HepG2 (cell line): ENCODE measurements around the gene MFRP. TPM values are rescaled to one million over a fixed set of nuclear protein-coding genes. Genes with fewer than 3 reads are reported as not detected.

Source experiments
- ATAC-seq: fragments of 200-7000 bp; cut with Tn5 transposase; 3 replicates; pipeline ENCODE4 v1.9.1; 2020; ENCODE audit warnings: mild to moderate bottlenecking, moderate library complexity
- BruUV-seq: library from RNA; stranded (reverse); fragments of 400-500 nt; replicated peaks from 2 replicates; lab custom pipeline; 2021; lab: Mats Ljungman, UMichigan
- CTCF ChIA-PET: fragments of 300-600 bp; formaldehyde crosslinking; extraction: SDS; loops from one replicate; lab custom pipeline; 2021; ENCODE audit warnings: low total read pairs, inconsistent platforms, low intra/inter-chr PET ratio; lab: Yijun Ruan, JAX
- POLR2A ChIA-PET: fragments of 350-600 bp; sonication (Branson Sonifier 250); formaldehyde crosslinking; loops from one replicate; lab custom pipeline; 2020; ENCODE audit warnings: antibody characterized with exemption, inconsistent platforms; lab: Yijun Ruan, JAX
- DNase-seq: peaks from one replicate; pipeline ENCODE4 v3.0.0-alpha.2; 2015; ENCODE audit warnings: low spot score
- FAIRE-seq: peaks from 3 replicates; lab custom pipeline; 2011; peaks lifted over from hg19 to GRCh38; lab: Jason Lieb, UNC
- H2AFZ ChIP-seq: one replicate; pipeline ENCODE4 v1.6.1; 2011; ENCODE audit warnings: low read length, inconsistent platforms
- H3K27ac ChIP-seq: fragments of 300-600 bp; 3 replicates; pipeline ENCODE4 v1.8.0; 2011; ENCODE audit warnings: mixed run types, mild to moderate bottlenecking, mixed read lengths, low read length, inconsistent platforms; ENCODE audit not compliant: insufficient read depth; ENCODE audit errors: extremely low read length
- H3K27me3 ChIP-seq, 2 experiments: fragments of 200-600 bp in 1 of 2; 2 replicates in 1 of 2; 3 replicates in 1 of 2; pipeline versions ENCODE4 v1.6.0 to v1.8.0; 2011; ENCODE audit warnings: low read length in 2 of 2, mild to moderate bottlenecking in 2 of 2, moderate library complexity in 2 of 2, inconsistent platforms in 1 of 2; ENCODE audit not compliant: insufficient read depth in 2 of 2, control insufficient read depth in 1 of 2
- H3K36me3 ChIP-seq, 2 experiments: fragments of 200-600 bp in 1 of 2; replicated peaks in 1 of 2; 2 replicates in 1 of 2; 3 replicates in 1 of 2; pipeline versions ENCODE4 v1.5.1 to v1.8.0; 2011; ENCODE audit warnings: low read length in 2 of 2, inconsistent platforms in 1 of 2; ENCODE audit not compliant: insufficient read depth in 2 of 2, control insufficient read depth in 1 of 2
- H3K4me1 ChIP-seq: 2 replicates; pipeline ENCODE4 v1.5.1; 2012; ENCODE audit warnings: low read length, inconsistent platforms; ENCODE audit not compliant: insufficient read depth
- H3K4me2 ChIP-seq: 2 replicates; pipeline ENCODE4 v1.6.0; 2011; ENCODE audit warnings: low read depth, low read length, inconsistent platforms
- H3K4me3 ChIP-seq, 3 experiments: fragments of 200-600 bp in 1 of 3; sonication (generic), shearing (Covaris generic) in 1 of 3; replicated peaks in 1 of 3; 2 replicates each; pipeline ENCODE4 v1.5.1; 2011 to 2016; ENCODE audit warnings: low read length in 3 of 3, inconsistent platforms in 2 of 3, low read depth in 2 of 3, mild to moderate bottlenecking in 2 of 3, control low read depth in 1 of 3, mixed read lengths in 1 of 3; ENCODE audit not compliant: insufficient read depth in 1 of 3
- H3K79me2 ChIP-seq: one replicate; pipeline ENCODE4 v1.6.1; 2011; ENCODE audit warnings: low read length, inconsistent platforms; ENCODE audit not compliant: insufficient read depth
- H3K9ac ChIP-seq: 2 replicates; pipeline ENCODE4 v1.6.0; 2011; ENCODE audit warnings: mild to moderate bottlenecking, low read depth, low read length, inconsistent platforms; ENCODE audit not compliant: insufficient read depth
- H3K9me3 ChIP-seq: 2 replicates; pipeline ENCODE4 v1.5.1; 2012; ENCODE audit warnings: mild to moderate bottlenecking, low read length
- H4K20me1 ChIP-seq: 2 replicates; pipeline ENCODE4 v1.6.0; 2011; ENCODE audit warnings: inconsistent platforms, mild to moderate bottlenecking, low read length, moderate library complexity; ENCODE audit not compliant: insufficient read depth
- AGO2 ChIP-seq: fragments of 200-400 bp; formaldehyde crosslinking; optimal IDR thresholded peaks from 2 replicates; pipeline ENCODE3; 2017; ENCODE audit warnings: mild to moderate bottlenecking, low read depth, low read length, moderate library complexity
- ESRRA ChIP-seq: sonication (generic); formaldehyde crosslinking; IDR thresholded peaks from 2 replicates; pipeline ENCODE4 v1.5.1; 2020; ENCODE audit warnings: mild to moderate bottlenecking, low read depth, missing genetic modification reagents
- KDM5A ChIP-seq: fragments of 200-600 bp; sonication (generic); IDR thresholded peaks from 2 replicates; pipeline ENCODE4 v1.7.0; 2018; ENCODE audit warnings: antibody characterized with exemption, mild to moderate bottlenecking, low read length, borderline replicate concordance
- NCOA2 ChIP-seq: sonication (generic); formaldehyde crosslinking; IDR thresholded peaks from 2 replicates; pipeline ENCODE4 v1.8.0; 2022; ENCODE audit warnings: inconsistent platforms
- NKX3-1 ChIP-seq: sonication (generic); formaldehyde crosslinking; IDR thresholded peaks from 2 replicates; pipeline ENCODE4 v1.5.0; 2020; ENCODE audit warnings: missing genetic modification reagents
- RBM39 ChIP-seq: fragments of 200-400 bp; formaldehyde crosslinking; IDR thresholded peaks from one replicate; pipeline ENCODE4 v1.6.1; 2018; ENCODE audit warnings: antibody characterized with exemption, mild to moderate bottlenecking, low read depth, low read length; ENCODE audit not compliant: poor library complexity, severe bottlenecking
- SIN3A ChIP-seq: IDR thresholded peaks from 2 replicates; pipeline ENCODE4 v1.6.1; 2011; ENCODE audit warnings: low read depth, mild to moderate bottlenecking, control low read depth, low read length, borderline replicate concordance
- TSC22D2 ChIP-seq: sonication (generic); formaldehyde crosslinking; IDR thresholded peaks from 2 replicates; pipeline ENCODE4 v1.5.1; 2020; ENCODE audit warnings: missing genetic modification reagents, mild to moderate bottlenecking, borderline replicate concordance
- ZNF281 ChIP-seq: sonication (generic); formaldehyde crosslinking; IDR thresholded peaks from 2 replicates; pipeline ENCODE4 v1.4.0; 2020; ENCODE audit warnings: missing genetic modification reagents, borderline replicate concordance
- WGBS: methylation state at CpG from one replicate; pipeline ENCODE4 v1.1.6; 2017; ENCODE audit warnings: low lambda C conversion rate; 5-methylcytosine and 5-hydroxymethylcytosine counted together
- in situ Hi-C: cut with HindIII; loops from 2 replicates; pipeline ENCODE4 v1.10.0; 2017; ENCODE audit warnings: low pct_unique_long_range_greater_than_20kb; ENCODE audit not compliant: extremely low pct_ligation_motif_present
- intact Hi-C: fragments of 100-400 bp; cut with micrococcal nuclease; formaldehyde crosslinking; loops from one replicate; pipeline ENCODE4 v1.10.0; 2022; ENCODE audit not compliant: unreplicated experiment
- polyA plus RNA-seq, 8 experiments: library from polyadenylated mRNA; depleted of rRNA in 3 of 8; stranded (reverse) in 7 of 8; unstranded in 1 of 8; fragments of >200 nt; fragmentation: Illumina TruSeq in 4 of 8; extraction: Trizol in 4 of 8; gene quantifications; 2 replicates each; pipeline versions ENCODE4 v1.2.1 to v1.2.3, GENCODE V29; 2011 to 2016; ENCODE audit warnings: low read depth in 4 of 8, missing spikeins in 1 of 8, mixed read lengths in 1 of 8; ENCODE audit not compliant: insufficient read depth in 1 of 8
- total RNA-seq, 5 experiments: library from RNA; depleted of rRNA; stranded (reverse); fragments of >200 nt; fragmentation: Illumina TruSeq; extraction: Trizol; gene quantifications; 2 replicates each; pipeline ENCODE4 v1.2.3, GENCODE V29; 2016; ENCODE audit warnings: low read depth in 1 of 5
- TF ChIP-seq, protein P1 (sequence below): sonication (generic); formaldehyde crosslinking; IDR thresholded peaks from 2 replicates; pipeline ENCODE4 v1.5.0; 2020; ENCODE audit warnings: mild to moderate bottlenecking, missing genetic modification reagents, borderline replicate concordance
- TF ChIP-seq, protein P2 (sequence below): sonication (generic); formaldehyde crosslinking; IDR thresholded peaks from 2 replicates; pipeline ENCODE4 v1.5.1; 2020; ENCODE audit warnings: missing genetic modification reagents, mild to moderate bottlenecking, borderline replicate concordance

MFRP gene
- total and polyA plus RNA-seq, 2 of the 13 experiments (the other 11 are each of a cell fraction or from before 2014, with no cell fraction given): not detected

DNA sequence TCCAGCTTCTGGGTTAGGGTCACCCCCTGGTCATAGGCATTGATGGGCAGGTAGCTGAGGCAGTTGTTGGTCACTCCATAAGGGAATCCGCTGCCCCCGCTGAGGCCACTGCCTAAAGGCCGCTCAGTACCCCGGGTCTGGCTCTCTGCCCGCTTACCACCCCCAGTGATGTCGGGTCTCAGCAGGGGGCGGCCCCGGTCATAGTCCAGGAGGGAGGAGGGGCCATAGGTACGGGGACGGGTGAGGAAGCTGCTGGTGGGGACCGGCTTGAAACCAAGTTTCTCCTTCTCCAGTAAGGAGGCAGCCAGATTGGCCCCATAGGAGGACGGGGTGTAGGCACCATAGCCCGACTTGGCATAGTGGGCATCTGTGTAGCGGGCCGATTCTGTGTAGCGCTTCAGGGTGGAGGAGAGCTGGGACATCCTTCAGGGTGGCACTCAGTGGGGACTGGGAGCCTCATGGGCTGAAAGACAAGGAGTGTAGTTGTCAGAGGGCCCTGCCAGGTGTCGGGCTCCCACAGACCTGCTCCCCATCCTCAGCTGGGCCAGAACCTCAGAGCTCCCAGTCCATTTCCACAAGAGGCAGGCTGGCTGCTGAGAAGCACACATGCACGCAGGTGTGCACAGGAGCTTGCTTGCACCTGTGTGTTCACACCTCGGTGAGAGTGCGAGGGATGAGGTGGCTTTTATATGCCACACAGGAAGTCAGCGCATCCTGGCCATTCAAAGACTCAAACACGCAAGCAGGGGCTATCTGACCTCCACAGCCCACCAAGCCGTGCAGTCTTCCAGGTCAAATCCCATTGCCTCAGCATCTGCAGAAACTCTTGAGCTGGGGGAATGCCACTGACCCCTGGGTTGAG is 26.8 kb upstream of the MFRP start (continued):
- TF ChIP-seq ZNF281 (CRISPR knock-in tag): peak; percentile 70; the same call in 1 of the 2 replicates

- CTCF ChIA-PET: no interaction called here
- no peak overlapping the region for H2AFZ ChIP-seq
- H3K79me2 ChIP-seq: peaks cover 30% of the 10 kb centered on the region
- no peaks in the 10 kb centered on the region for H3K27me3 ChIP-seq
- no peak for FAIRE-seq
- no peak overlapping the region for H3K27ac ChIP-seq
- 95% methylated on average over 17 of the region's 26 CpGs for WGBS
- ATAC-seq: no peak
- POLR2A ChIA-PET: interaction anchor here (0.9 to 2.6 kb wide), 3 partner anchors 8 to 204 kb away, joined by 3 to 25 read pairs (median 12); partner anchors contain the start of genes NLRX1 and USP2
- H3K4me1 ChIP-seq: peaks cover 100% of the 10 kb centered on the region
- H3K9me3 ChIP-seq: no peaks in the 10 kb centered on the region
- H3K4me2 ChIP-seq: peak overlapping the region; percentile 28
- H3K36me3 ChIP-seq: no peaks in the 10 kb centered on the region
- peak overlapping the region in 1 of 3 experiments; percentile 41; a peak in 1 of 6 replicates for H3K4me3 ChIP-seq
- intact Hi-C loops (no loop called here), in situ Hi-C loops (loop anchor here (5.0 kb wide), 1 partner anchor 35 kb away; no protein-coding TSS in a partner anchor)
- BruUV-seq: no TSS peak
- DNase-seq: no peak
- no peaks in the 10 kb centered on the region for H4K20me1 ChIP-seq
- no peak overlapping the region for H3K9ac ChIP-seq
- TF ChIP-seq ESRRA (CRISPR knock-in tag) (no peak), KDM5A (no peak), SIN3A (no peak), AGO2 (peak; percentile 76), NKX3-1 (CRISPR knock-in tag) (no peak), TSC22D2 (CRISPR knock-in tag) (no peak), RBM39 (peak; percentile 16), NCOA2 (CRISPR knock-in tag) (no peak)
- TF ChIP-seq, protein P1, sequence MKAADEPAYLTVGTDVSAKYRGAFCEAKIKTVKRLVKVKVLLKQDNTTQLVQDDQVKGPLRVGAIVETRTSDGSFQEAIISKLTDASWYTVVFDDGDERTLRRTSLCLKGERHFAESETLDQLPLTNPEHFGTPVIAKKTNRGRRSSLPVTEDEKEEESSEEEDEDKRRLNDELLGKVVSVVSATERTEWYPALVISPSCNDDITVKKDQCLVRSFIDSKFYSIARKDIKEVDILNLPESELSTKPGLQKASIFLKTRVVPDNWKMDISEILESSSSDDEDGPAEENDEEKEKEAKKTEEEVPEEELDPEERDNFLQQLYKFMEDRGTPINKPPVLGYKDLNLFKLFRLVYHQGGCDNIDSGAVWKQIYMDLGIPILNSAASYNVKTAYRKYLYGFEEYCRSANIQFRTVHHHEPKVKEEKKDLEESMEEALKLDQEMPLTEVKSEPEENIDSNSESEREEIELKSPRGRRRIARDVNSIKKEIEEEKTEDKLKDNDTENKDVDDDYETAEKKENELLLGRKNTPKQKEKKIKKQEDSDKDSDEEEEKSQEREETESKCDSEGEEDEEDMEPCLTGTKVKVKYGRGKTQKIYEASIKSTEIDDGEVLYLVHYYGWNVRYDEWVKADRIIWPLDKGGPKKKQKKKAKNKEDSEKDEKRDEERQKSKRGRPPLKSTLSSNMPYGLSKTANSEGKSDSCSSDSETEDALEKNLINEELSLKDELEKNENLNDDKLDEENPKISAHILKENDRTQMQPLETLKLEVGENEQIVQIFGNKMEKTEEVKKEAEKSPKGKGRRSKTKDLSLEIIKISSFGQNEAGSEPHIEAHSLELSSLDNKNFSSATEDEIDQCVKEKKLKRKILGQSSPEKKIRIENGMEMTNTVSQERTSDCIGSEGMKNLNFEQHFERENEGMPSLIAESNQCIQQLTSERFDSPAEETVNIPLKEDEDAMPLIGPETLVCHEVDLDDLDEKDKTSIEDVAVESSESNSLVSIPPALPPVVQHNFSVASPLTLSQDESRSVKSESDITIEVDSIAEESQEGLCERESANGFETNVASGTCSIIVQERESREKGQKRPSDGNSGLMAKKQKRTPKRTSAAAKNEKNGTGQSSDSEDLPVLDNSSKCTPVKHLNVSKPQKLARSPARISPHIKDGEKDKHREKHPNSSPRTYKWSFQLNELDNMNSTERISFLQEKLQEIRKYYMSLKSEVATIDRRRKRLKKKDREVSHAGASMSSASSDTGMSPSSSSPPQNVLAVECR (CRISPR knock-in tag): no peak
- TF ChIP-seq, protein P2, sequence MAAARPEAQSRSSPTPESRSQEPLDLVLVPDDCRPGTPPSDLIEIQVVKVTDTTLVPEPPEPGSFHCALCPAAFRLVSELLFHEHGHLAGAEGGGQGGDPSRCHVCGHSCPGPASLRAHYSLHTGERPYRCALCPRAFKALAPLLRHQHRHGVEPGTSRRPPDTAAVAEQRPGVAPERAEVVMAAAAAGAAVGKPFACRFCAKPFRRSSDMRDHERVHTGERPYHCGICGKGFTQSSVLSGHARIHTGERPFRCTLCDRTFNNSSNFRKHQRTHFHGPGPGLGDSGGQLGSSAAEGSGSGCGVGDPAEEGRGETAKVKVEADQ (CRISPR knock-in tag): no peak
Observed at GRCh38 chr11:119372260-119373058, 26.0 kb upstream of the MFRP start.
